ENCODE data around the gene PTEN.

Gene PTEN

DNA sequence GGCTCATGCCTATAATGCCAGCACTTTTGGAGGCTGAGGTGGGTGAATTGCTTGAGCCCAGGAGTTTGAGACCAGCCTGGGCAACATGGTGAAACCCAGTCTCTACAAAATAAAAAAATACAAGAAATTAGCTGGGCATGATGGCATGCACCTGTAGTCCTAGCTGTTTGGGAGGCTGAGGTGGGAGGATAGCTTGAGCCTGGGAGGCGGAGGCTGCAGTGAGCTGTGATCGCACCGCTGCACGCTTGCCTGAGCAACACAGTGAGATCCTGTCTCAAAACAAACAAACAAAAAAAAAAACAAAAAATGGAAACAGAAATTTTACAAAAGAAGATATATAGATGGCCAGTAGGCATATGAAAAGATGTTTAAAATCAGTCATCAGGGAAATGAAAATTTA, 57.1 kb downstream of the PTEN start:
- no peak for DNase-seq (ENCODE audit: low spot score)

GRCh38 chr10:87921931-87922688, 58.7 kb downstream of the PTEN start:
- DNase-seq (ENCODE audit: low spot score): no peak

DNA sequence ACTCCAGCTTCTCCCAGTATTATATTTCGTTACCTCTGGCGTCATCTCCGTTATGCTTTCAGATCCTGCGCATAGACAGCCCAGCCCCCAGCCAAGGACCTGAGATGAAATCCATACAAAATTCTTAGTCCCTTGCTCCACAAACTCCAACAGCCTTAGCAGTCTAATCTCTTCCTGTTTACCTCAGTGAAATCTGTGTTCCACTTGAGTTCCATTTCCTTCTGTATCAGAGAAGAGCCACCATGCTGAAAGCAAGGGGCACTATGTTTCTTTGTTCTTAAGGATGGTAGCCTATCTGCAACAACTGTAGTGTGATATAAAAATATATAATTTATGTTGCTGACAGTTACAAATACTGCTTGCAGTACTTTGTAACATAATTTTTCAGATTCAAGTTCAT, 59.8 kb downstream of the PTEN start:
- DNase-seq (ENCODE audit: low spot score): no peak

DNA sequence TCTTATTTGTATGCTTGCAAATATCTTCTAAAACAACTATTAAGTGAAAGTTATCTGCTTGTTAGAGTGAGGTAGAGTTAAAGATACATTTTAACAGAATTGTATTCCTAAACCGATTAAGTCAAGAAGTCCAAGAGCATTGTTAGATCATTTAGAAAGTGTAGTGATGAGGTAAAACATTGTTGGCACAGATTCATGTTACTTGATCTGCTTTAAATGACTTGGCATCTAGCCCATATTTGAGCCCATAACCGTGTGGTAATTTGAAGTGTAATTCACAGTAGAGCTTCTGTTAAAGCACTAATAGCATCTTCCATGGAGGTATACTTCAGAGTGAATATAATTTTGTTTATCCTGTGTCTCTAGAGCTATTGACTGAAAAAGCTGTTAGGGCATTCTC, 62.1 kb downstream of the PTEN start:
- no peak for DNase-seq (ENCODE audit: low spot score)

DNA sequence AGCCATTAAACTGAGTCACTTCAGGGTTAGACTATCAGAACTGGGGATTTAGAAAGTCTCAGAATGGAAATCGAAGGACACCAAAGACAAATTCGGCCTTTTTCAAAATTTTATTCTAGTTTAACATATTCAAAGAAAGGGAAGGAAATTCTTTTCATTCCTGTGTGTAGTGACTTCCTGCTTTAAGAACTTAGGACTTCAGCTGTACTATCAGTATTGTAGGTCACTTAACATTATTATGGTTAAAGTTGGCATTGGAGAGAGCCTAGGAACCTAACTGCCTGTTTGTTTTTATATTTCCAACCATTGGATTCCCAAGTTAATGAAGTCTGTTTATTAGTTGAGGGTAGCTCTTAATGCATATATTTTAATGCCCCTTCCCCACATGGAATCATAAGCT, 63.7 kb downstream of the PTEN start:
- DNase-seq (ENCODE audit: low spot score): no peak

- DNase-seq (ENCODE audit: low spot score): no peak
These were observed 65.6 kb downstream of the PTEN start for GRCh38 chr10:87928996-87929395.

- DNase-seq (ENCODE audit: low spot score): no peak
These were observed 66.7 kb downstream of the PTEN start for GRCh38 chr10:87930141-87930540.

GRCh38 chr10:87930934-87931835, 67.8 kb downstream of the PTEN start:
- DNase-seq (ENCODE audit: low spot score): no peak

- DNase-seq (ENCODE audit: low spot score): no peak
These were observed 68.4 kb downstream of the PTEN start for GRCh38 chr10:87931836-87932230.

DNA sequence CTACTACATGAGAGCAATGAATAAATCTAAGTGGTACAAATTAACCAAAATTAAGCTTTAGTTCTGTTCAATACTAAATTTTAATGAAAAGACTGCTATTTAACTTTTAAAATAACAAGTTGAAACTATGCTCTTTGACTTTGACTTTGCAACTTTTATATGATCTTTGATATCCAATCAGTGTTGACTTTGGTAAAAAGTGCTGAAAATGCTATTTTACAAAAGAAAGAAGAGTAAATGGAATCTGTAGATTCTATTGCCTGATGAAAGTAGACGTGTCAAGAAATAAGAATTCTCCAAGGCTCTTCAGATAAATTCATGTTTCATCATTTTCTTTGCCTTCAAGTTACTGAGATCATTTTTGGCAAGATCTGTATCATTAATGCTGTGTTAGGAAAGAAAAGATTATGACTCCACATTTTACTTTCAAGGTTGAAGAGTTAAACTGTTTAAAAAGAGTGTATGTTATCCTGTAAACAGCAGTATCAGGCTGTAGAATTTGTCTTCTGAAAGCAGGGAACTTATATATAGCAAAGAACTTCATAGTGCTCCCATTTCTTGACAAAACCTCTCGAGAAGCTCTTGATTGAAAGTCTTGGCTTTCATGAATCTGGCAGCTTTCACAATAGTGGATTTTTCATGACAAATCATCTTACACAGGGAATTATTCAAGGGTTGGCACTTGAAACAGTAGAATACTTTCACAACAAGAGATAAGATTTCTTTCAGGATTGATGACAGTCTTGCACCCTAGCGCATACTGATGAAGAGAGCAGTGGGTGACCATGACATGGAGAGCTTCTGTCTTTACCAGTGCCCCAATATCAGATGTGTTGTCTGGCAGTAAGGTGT, 72.1 kb downstream of the PTEN start:
- no peak for DNase-seq (ENCODE audit: low spot score)

DNA sequence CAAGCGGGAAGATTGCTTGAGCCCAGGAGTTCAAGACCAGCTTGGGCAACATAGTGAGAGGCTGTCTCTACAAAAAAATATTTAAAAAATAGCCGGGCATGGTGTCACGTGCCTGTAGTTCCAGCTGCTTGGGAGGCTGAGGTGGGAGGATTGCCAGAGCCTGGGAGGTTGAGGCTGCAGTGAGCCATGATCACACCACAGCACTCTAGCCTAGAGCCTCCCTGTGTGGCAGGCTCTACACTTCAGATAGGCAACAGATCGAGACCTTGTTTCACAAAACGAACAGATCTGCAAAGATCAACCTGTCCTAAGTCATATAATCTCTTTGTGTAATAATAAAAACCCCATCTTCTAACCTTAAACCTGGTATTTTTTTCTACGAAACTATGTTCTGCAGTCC, 76.8 kb downstream of the PTEN start:
- no peak for DNase-seq (ENCODE audit: low spot score)

DNA sequence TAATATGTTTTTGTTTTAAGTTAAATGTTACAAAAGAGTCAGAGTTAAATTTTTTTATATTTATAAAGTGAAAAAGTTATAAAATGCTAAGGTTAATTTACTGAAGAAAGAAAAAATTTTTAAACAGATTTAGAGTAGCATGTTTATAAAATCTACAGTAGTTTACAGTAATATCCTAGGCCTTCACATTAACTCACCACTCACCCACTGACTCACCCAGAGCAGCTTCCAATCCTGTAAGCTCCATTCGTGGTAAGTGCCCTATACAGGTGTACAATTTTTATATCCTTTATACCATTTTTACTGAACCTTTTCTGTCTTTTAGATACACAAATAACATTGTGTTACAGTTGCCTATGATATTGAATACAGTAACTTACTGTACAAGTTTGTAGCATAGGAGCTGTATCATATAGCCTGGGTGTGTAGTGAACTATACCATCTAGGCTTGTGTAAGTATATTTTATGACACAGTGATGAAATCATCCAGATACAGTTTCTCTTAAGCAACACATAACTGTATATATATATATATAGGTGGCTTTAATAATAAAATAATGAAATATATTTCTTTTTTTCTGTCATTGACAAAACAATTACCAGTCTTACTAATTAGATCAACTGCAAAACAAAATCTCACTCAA, 79.6 kb downstream of the PTEN start:
- no peak for DNase-seq (ENCODE audit: low spot score)

- no peak for DNase-seq (ENCODE audit: low spot score)
These were observed 82.6 kb downstream of the PTEN start for GRCh38 chr10:87945984-87946383.

DNA sequence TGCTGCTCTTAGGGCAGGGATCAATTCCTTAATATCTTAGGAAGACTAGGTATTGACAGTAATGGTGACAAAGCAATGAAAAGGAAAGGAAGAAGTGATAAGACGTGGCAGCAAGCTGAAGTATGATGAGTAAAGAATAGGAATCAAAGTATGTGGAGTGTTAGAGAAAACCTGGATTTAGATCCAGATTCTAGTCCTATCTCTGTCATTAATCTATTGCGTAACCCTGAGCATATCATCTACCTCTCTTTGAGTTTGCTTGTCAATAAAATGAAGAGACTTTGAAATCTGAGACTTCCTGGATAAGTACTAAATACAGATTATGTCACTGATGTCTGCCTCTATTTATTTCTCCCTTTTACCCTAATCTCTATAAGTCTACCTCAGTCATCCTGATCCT, 89.2 kb downstream of the PTEN start:
- no peak for DNase-seq (ENCODE audit: low spot score)

DNA sequence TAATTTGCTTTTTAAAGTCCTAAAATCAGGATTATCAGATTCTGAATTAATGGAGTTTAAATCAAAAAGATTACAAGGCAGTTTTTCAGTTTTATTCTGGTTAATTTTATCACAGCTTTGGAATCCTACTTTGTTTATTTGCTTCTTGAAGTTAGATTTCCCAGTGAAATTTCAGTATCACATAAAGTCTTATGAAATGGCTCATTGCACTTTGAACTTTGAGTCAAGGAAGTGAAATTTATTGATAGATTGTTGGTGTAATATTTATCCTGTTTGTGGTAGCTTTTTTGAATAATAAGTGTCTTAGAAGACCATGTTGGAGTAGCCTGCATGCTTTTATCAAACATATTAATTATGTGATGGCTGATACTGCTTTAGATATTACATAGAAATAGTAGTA, 92.6 kb downstream of the PTEN start:
- DNase-seq (ENCODE audit: low spot score): no peak

DNA sequence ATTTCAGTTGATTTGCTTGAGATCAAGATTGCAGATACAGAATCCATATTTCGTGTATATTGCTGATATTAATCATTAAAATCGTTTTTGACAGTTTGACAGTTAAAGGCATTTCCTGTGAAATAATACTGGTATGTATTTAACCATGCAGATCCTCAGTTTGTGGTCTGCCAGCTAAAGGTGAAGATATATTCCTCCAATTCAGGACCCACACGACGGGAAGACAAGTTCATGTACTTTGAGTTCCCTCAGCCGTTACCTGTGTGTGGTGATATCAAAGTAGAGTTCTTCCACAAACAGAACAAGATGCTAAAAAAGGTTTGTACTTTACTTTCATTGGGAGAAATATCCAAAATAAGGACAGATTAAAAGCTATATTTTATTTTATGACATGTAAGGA, 94.3 kb downstream of the PTEN start:
- DNase-seq (ENCODE audit: low spot score): no peak

DNA sequence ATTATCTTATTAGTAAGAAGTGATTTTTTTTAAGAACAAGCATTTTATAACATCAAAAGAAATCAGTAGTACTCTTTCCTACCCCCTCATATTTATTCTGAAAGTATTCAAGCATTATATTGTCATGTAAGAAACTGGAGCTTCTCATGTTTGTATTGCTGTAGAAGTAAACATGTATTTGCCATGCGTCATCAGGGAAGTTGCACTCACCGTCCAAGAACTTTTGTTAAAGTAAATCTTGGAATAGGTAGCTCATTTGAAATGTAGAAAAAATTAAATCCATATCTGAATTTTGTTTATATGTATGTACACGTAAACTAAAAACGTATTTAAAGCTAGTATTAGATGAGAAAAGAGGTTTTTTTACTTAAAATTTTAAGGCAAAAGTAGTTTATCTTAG, 96.8 kb downstream of the PTEN start:
- DNase-seq (ENCODE audit: low spot score): no peak

GRCh38 chr10:87961314-87961713, 97.9 kb downstream of the PTEN start:
- no peak for DNase-seq (ENCODE audit: low spot score)

GRCh38 chr10:87966459-87966858, 103.0 kb downstream of the PTEN start:
- DNase-seq (ENCODE audit: low spot score): no peak

- no peak for DNase-seq (ENCODE audit: low spot score)
These were observed 110.2 kb downstream of the PTEN start for GRCh38 chr10:87973635-87974034.

DNA sequence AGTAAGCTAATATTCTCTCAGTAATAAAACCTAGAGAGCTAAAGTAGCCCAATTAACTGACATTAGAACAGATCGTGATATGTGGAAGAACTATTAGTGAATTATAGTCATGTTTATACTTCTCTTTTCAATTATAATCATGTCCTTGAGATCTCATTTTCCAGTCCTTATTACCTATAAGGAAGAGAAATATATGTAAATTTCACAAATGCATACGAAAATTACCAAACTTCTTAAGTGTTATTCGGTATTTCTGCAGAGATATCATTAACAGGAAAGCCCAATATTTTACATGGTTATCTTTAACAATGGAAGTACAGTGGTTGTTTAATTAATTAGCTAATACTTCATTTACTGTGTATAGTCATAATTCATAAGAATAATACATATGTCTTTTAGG, 110.7 kb downstream of the PTEN start:
- DNase-seq (ENCODE audit: low spot score): no peak

DNA sequence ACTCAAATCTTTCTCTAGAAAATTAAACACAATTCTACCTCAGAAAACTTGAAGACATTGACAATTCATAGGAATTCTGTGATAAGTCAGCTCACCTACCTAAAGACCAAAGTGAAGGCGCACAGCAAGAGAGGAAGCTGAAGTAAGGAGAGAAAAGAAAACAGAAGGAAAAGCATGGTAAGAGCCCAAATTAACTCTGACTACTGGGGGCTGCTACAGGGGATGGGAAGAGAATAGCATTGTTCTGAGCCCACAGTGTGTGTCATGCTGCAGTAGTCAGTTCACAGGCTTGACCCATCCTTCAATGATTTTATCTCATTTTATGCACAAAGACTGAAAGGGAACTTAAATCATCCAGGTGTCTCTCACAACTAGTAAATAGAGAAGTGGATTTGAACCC, 111.3 kb downstream of the PTEN start:
- DNase-seq (ENCODE audit: low spot score): no peak
